ENCODE results near the gene CATSPERE. TPM values are rescaled to one million over a fixed set of nuclear protein-coding genes. Genes with fewer than 3 reads are reported as not detected.

CATSPERE gene
- total and polyA plus RNA-seq, 2 of the 8 experiments (the other 6 are each of a cell fraction or from before 2014, with no cell fraction given) = 0.05 to 0.45 TPM

GRCh38 chr1:244444854-244445253, 16.2 kb upstream of the CATSPERE start:
- Histone ChIP-seq H2BK20ac (ENCODE audit: low read length) (no peak overlapping the region), H3K14ac (ENCODE audit: insufficient read length) (no peak overlapping the region), H3K56ac (replicated peaks; ENCODE audit: insufficient read length, low read depth, low read length) (no peak overlapping the region), H3K23me2 (ENCODE audit: low read depth, low read length) (no peaks in the 10 kb centered on the region), H2BK5ac (ENCODE audit: low read depth, low read length) (no peak overlapping the region), H3K36me3 (ENCODE audit: control insufficient read depth in 2 of 4, insufficient read depth in 4 of 4, low read length in 3 of 4) (peaks cover 0 to 9% (median 0%) of the 10 kb centered on the region in 4 experiments; a peak in 1 of 8 replicates), H2BK120ac (replicated peaks; ENCODE audit: low read depth, low read length) (no peak overlapping the region), H2BK12ac (ENCODE audit: low read depth, low read length) (no peak overlapping the region; the same call in 1 of the 2 replicates), H3K18ac (ENCODE audit: extremely low read depth, low read length) (no peak overlapping the region), H3K27me3 (replicated peaks in 1 of 4; ENCODE audit: control insufficient read depth in 3 of 4, extremely low read depth in 1 of 4, insufficient read depth in 3 of 4, low read length in 3 of 4) (no peaks in the 10 kb centered on the region), H3K79me1 (ENCODE audit: low read depth, low read length) (peaks cover 2% of the 10 kb centered on the region), H3K9ac (replicated peaks in 1 of 4; ENCODE audit: extremely low read depth in 1 of 4, low read depth in 3 of 4, low read length in 3 of 4) (no peak overlapping the region), H3K23ac (ENCODE audit: insufficient read length) (no peak overlapping the region), H3K79me2 (ENCODE audit: control insufficient read depth in 1 of 2, insufficient read depth in 2 of 2, low read length in 2 of 2) (peaks cover 10 to 95% of the 10 kb centered on the region in 2 experiments), H3K4me3 (ENCODE audit: extremely low read depth in 1 of 4, insufficient read depth in 2 of 4, low read depth in 3 of 4, low read length in 4 of 4) (no peak overlapping the region), H3K4ac (replicated peaks; ENCODE audit: insufficient read length, low read depth, low read length) (no peak overlapping the region), H4K20me1 (replicated peaks in 1 of 2; ENCODE audit: control insufficient read depth in 1 of 2, insufficient read depth in 2 of 2, low read length in 2 of 2) (peaks cover 0 to 3% of the 10 kb centered on the region in 2 experiments), H2BK15ac (ENCODE audit: low read length) (no peak overlapping the region), H3K9me3 (ENCODE audit: insufficient read depth in 2 of 2, low read depth in 1 of 2, low read length in 1 of 2) (no peaks in the 10 kb centered on the region), H2AFZ (ENCODE audit: low read length) (no peak overlapping the region), H4K91ac (replicated peaks; ENCODE audit: insufficient read length, low read length) (no peak overlapping the region), H4K5ac (ENCODE audit: insufficient read length, low read depth, low read length) (no peak overlapping the region), H4K8ac (ENCODE audit: extremely low read depth, insufficient read depth, low read length) (no peak overlapping the region), H2AK5ac (ENCODE audit: low read depth, low read length) (no peak overlapping the region), H3K27ac (ENCODE audit: low read depth, low read length) (no peak overlapping the region), H3K4me2 (ENCODE audit: insufficient read depth in 1 of 2, low read depth in 2 of 2, low read length in 2 of 2) (no peak overlapping the region), H3K4me1 (replicated peaks in 1 of 4; ENCODE audit: control insufficient read depth in 3 of 4, insufficient read depth in 4 of 4, low read length in 3 of 4) (peaks cover 3 to 18% (median 14%) of the 10 kb centered on the region in 4 experiments; a peak in 5 of 7 replicates)
- FAIRE-seq (peak; percentile 32), DNase-seq (ENCODE audit: low read depth in 1 of 2, low spot score in 2 of 2) (no peak)
- ChIA-PET POLR2A (ENCODE audit: partially characterized antibody) (interaction anchor here (0.8 to 2.0 kb wide), 4 partner anchors 17 to 31 kb away, joined by 3 to 6 read pairs (median 3); partner anchors contain the start of gene CATSPERE), CTCF (ENCODE audit: partially characterized antibody) (no interaction called here)
- 63% methylated on average over 1 of the region's 1 CpG; no CpG with 5 or more reads in 1 of the 2 experiments for WGBS, 2 experiments (ENCODE audit: extremely low coverage in 1 of 2, insufficient coverage in 1 of 2, insufficient read length in 1 of 2, insufficient replicate concordance in 2 of 2, low coverage in 1 of 2, low lambda C conversion rate in 2 of 2, missing lambda C conversion rate in 1 of 2)
- 0 out of 2 replicates have a peak, but pooled peaks have one; percentile 19 for TF ChIP-seq TEAD4 (IDR thresholded peaks at IDR 0.05; ENCODE audit: low read depth, low read length)
- no peak for TF ChIP-seq CTBP2 (IDR thresholded peaks at IDR 0.05; ENCODE audit: borderline replicate concordance, insufficient read depth, insufficient read length, low read length)
- TF ChIP-seq POLR2AphosphoS5 (IDR thresholded peaks at IDR 0.05; ENCODE audit: low read depth, low read length) = no peak
- no peak for TF ChIP-seq CHD1 (IDR thresholded peaks at IDR 0.05; ENCODE audit: low read depth, low read length)
- TF ChIP-seq GABPA (IDR thresholded peaks at IDR 0.05; ENCODE audit: borderline replicate concordance, insufficient read depth, low read length) = no peak
- no peak for TF ChIP-seq TAF1 (IDR thresholded peaks at IDR 0.05; ENCODE audit: low read depth, low read length)
- no peak for TF ChIP-seq JUND (IDR thresholded peaks at IDR 0.05; ENCODE audit: low read length)
- TF ChIP-seq RAD21 (IDR thresholded peaks at IDR 0.05 in 1 of 2, conservative IDR thresholded peaks at IDR 0.05 in 1 of 2; ENCODE audit: low read depth in 2 of 2, low read length in 2 of 2) = no peak
- no peak for TF ChIP-seq BCL11A (IDR thresholded peaks at IDR 0.05; ENCODE audit: low read depth in 2 of 2, low read length in 2 of 2)
